ENCODE results near the gene TNFAIP8L1.

Gene TNFAIP8L1

DNA sequence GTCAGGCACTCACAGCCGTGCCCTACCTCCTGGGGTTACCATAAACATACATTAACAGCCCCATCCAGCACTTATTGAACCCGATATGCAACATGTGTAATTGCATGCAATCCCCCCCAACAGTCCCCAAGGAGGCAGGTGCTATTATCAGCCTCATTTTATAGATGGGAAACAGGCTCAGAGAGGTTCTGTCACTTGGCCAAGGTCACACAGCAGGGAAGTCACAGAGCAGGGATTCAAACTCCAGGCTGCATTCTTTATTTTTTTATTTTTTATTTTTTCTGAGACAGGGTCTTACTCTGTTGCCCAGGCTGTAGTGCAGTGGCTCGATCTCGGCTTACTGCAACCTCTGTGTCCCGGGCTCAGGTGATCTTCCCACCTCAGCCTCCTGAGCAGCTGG is 38.4 kb upstream of the TNFAIP8L1 start:
- TF ChIP-seq, protein P1, sequence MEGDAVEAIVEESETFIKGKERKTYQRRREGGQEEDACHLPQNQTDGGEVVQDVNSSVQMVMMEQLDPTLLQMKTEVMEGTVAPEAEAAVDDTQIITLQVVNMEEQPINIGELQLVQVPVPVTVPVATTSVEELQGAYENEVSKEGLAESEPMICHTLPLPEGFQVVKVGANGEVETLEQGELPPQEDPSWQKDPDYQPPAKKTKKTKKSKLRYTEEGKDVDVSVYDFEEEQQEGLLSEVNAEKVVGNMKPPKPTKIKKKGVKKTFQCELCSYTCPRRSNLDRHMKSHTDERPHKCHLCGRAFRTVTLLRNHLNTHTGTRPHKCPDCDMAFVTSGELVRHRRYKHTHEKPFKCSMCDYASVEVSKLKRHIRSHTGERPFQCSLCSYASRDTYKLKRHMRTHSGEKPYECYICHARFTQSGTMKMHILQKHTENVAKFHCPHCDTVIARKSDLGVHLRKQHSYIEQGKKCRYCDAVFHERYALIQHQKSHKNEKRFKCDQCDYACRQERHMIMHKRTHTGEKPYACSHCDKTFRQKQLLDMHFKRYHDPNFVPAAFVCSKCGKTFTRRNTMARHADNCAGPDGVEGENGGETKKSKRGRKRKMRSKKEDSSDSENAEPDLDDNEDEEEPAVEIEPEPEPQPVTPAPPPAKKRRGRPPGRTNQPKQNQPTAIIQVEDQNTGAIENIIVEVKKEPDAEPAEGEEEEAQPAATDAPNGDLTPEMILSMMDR (IDR thresholded peaks at IDR 0.05; ENCODE audit: low read depth, low read length), result no peak
- no peak for DNase-seq (ENCODE audit: low read depth in 2 of 2)
- H3K4me3 ChIP-seq (replicated peaks in 1 of 2; ENCODE audit: low read depth in 2 of 2, low read length in 2 of 2), result no peak overlapping the region

DNA sequence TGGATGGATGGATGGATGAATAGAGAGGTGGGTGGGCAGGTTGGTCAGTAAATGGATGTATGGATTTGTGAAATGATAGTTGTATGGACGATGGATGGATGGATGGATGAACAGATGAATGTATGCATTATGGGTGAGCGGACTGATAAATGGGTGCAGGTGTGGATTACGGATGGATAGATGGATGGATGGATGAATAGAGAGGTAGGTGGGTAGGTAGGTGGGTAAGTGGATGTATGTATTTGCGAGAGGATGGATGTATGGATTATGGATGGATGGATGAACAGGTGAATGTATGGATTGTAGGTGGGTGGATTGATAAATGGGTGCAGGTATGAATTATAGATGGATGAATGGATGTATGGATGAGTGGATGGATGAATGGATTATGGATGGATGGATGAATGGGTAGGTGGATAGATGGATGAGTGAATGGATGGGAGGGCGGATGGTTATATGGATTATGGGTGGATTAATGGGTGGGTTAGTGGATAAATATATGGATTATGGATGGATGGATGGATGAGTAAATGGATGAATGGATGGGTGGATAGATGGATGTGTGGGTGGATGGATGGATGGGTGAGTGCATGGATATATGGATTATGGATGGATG is 37.0 kb upstream of the TNFAIP8L1 start:
- no peak overlapping the region for H3K4me3 ChIP-seq (replicated peaks in 1 of 2; ENCODE audit: low read depth in 2 of 2, low read length in 2 of 2)
- DNase-seq (ENCODE audit: low read depth in 2 of 2), result no peak
- TF ChIP-seq, protein P1 (IDR thresholded peaks at IDR 0.05; ENCODE audit: low read depth, low read length), result no peak

DNA sequence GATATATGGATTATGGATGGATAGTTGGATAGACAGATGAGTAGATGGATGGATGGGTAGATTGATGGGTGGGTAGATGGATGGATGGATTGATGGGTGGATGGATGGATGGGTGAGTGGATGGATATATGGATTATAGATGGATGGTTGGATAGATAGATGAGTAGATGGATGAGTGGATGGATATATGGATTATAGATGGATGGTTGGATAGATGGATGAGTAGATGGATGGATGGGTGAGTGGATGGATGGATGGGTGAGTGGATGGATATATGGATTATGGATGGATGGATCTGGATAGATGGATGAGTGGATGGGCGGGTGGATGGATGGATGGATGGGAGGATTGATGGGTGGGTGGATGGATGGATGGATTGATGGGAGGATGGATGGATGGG is 36.4 kb upstream of the TNFAIP8L1 start:
- H3K4me3 ChIP-seq (replicated peaks in 1 of 2; ENCODE audit: low read depth in 2 of 2, low read length in 2 of 2), result no peak overlapping the region
- no peak for DNase-seq (ENCODE audit: low read depth in 2 of 2)
- TF ChIP-seq, protein P1 (IDR thresholded peaks at IDR 0.05; ENCODE audit: low read depth, low read length), result no peak

DNA sequence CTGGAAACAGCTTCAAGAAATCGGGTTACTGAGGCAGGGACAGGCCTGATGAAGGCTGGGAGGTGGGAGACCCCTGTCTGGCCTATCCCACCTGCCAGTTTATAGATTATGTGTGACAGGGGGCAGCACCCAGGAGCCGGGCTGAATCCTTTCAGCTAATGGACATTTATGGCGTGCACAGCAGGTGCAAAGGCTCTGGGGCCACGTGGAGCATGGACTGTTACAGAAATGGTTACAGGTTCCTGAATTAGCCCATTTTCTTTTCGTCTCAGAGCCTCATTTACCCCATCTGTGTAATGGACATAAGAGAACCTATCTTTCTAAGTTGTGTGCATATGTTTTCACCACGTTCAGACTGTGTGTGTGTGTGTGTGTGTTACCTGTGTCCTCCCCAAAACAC is 34.4 kb upstream of the TNFAIP8L1 start:
- TF ChIP-seq, protein P1 (IDR thresholded peaks at IDR 0.05; ENCODE audit: low read depth, low read length), result no peak
- DNase-seq (ENCODE audit: low read depth in 2 of 2), result no peak
- H3K4me3 ChIP-seq (replicated peaks in 1 of 2; ENCODE audit: low read depth in 2 of 2, low read length in 2 of 2), result no peak overlapping the region

DNA sequence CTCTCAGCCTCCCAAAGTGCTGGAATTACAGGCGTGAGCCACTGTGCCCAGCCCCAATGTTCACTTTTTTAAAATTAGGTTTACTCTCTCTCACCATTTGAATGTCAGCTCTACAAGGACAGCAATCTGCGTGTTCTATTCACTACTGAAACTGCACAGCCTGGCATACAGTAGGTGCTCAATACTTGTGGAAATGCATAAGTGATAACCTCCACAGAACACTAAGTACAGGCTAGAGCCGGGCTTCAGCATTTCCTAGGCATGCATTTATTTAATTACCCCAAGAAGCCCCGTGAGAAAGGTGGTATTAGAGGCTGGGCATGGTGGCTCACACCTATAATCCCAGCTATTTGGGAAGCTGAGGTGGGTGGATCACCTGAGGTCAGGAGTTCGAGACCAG is 33.1 kb upstream of the TNFAIP8L1 start:
- TF ChIP-seq, protein P1 (IDR thresholded peaks at IDR 0.05; ENCODE audit: low read depth, low read length), result no peak

DNA sequence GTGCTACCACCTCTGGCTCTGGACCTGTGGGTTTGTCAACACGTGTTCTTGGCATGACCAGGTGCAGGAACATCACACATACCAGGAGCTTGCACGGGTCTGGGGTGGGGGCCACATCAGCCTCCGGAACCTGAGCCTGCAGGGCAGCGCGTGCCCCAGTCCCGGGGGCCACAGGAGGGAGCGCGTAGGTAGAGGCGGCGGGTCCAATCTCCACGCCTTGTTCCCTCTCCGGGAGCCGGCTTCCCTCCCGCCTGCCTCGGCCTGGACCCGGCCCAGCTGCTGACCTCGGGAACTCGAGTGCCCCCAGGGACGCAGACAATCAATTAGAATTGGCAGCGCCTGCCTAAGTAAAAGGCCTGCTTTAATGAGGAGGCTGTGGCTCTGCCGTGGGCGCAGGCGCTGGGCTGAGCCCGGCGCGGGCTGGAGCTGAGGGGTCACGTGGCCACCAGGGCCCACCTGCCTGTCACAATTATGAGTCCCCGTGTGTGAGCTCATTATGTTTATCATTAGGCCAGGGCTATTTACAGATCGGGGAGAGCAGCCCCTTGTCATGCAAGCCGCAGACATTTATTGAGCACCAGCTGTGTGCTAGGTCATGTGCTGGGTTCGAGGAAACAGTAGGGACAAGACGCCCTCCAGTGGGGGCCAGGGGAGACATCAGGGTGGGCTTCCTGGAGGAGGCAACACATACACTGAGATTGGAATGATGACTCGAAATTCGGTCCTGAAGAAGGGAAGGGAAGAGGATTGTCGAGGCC is 32.2 kb upstream of the TNFAIP8L1 start:
- no peak overlapping the region for H3K4me3 ChIP-seq (replicated peaks in 1 of 2; ENCODE audit: low read depth in 2 of 2, low read length in 2 of 2)
- TF ChIP-seq, protein P1 (IDR thresholded peaks at IDR 0.05; ENCODE audit: low read depth, low read length), result no peak

More for the DNA sequence above, 33.1 kb upstream of the TNFAIP8L1 start:
- no peak for DNase-seq (ENCODE audit: low read depth in 2 of 2)
- no peak overlapping the region for H3K4me3 ChIP-seq (replicated peaks in 1 of 2; ENCODE audit: low read depth in 2 of 2, low read length in 2 of 2)

More for the DNA sequence above, 32.2 kb upstream of the TNFAIP8L1 start:
- peak in 1 of 2 donors; percentile 70 for DNase-seq (ENCODE audit: low read depth in 2 of 2)

Data from cardiac fibroblast (primary cell).